GM21360 (cell line): ENCODE data around the gene SLC2A10.

ENCODE experiments used
- ATAC-seq: cut with Tn5 transposase; IDR thresholded peaks from one replicate; pipeline ENCODE4 v1.9.1; 2021; ENCODE audit warnings: mild to moderate bottlenecking, moderate library complexity; ENCODE audit not compliant: unreplicated experiment

Gene SLC2A10

GRCh38 chr20:46724343-46724959 is 15.0 kb downstream of the SLC2A10 start:
- no peak for ATAC-seq

GRCh38 chr20:46725186-46726165 is 16.0 kb downstream of the SLC2A10 start:
- ATAC-seq = no peak

DNA sequence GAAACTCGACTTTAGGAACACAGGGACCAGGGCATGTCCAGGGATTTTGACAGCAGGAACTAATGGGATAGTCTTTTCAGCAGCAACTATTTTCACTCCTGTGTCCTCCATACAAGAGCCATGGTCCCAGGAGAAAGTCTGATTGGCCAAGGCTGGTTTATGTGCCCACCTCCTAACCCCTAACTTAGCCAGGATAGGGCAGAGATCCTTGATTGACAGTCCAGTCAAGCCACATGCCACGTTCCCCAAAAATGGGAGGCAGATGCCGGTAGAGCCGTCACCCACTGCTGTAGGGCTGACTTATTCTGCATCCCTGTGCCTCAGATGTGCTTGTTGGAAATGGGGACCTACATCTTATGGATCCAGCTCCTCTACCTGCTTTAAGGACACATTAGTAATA is 22.3 kb downstream of the SLC2A10 start:
- no peak for ATAC-seq

DNA sequence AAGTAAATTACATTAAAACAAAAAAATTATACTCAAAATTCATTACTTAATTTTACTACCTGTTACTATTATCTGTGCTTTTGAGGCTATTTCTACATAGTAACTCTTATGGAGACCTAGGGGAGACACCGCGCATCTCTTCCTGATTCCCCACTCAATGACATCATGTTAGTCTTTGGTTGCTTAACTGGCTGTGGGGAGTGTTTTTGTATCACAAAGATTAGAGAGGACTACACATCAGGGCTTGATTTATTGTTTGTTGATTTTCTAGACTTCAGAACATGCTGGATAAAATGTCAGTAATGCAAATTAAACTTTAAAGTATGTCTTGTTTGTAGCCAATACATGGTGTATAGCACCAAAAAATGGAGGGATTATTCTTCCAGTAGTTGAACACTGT is 26.0 kb downstream of the SLC2A10 start:
- ATAC-seq = no peak

GRCh38 chr20:46739431-46740213 is 30.2 kb downstream of the SLC2A10 start:
- no peak for ATAC-seq

DNA sequence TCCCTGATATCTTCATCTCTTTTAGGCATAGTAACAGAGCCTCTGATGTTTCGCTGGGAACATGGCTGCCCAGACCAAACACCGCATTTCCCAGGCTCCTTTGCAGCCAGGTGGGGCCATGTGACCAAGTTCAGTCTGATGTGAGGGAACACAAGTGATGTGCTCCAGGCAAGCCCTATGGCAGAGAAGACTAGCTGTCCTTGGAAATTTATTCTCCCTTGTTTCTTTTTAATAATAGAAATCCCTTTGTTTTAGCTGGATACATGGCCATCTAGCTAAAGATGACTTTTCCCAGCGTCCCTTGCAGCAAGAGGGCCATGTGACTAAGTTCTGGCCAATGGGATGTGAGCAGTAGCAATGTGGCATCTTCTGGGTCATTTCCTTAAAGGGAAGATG is 30.8 kb downstream of the SLC2A10 start:
- ATAC-seq = no peak

- ATAC-seq = no peak
These were observed 32.6 kb downstream of the SLC2A10 start for GRCh38 chr20:46741924-46742668.

DNA sequence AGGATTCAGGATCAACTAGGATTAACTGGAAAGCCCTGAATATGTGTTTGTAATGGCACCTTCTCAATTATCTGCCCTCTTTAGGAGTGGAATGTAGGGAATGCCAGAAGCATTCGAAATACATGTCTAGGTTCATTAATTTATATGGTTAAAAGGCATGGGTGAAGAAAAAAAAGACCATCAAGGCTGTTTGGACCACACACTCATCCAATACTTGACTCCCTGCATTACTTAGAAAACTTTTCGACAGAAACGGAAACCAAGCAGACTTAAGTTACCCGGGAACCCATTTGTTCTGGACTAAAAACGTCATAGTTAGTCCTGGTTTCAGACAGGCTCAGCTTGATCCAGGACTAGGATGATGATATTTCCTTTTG is 33.2 kb downstream of the SLC2A10 start:
- ATAC-seq = no peak

DNA sequence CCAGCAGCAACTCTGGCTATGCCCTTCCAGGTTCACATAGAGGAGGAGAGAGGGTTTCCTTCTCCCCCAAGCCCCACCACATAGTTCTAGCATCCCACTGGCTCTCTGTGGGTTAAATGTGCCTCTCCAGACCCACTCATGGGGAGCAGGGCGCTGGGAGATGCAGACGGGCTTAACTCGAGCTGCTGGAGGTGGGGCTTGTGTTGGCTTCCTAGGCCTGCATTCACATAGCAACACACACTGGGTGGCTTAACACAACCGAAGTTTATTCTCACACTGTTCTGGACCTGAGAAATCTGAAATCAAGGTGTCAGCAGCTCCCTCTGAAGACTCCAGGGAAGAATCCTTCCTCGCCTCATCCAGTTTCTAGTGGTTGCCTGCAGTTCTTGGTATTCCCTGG is 33.6 kb downstream of the SLC2A10 start:
- no peak for ATAC-seq

DNA sequence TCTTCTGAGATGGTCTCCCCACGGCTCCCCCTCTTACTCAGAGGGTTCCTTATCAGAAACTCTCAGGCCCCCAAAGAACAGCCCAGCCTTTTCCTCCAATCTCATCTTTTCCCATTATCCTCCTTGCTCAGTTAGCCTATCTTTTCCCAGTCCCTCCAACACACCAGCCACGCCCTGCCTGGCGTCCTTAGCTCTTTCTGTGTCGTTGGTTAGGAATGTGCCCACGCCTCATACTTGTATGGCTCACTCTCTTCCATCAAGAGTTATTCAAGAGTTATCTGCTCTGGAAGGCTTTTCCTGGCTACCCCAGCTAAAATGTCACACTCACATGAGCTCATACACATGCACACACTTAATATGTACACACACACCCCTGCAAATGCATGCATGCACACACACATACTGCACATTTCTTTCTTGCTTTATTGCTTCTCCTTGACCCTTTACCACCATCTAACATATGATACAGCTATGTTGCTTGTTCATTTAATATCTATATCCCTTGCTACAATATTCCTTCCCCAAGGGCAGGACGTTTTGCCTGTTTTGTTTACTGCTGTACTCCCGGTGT is 37.6 kb downstream of the SLC2A10 start:
- ATAC-seq = no peak

- no peak for ATAC-seq
These were observed 39.7 kb downstream of the SLC2A10 start for GRCh38 chr20:46749147-46749546.

DNA sequence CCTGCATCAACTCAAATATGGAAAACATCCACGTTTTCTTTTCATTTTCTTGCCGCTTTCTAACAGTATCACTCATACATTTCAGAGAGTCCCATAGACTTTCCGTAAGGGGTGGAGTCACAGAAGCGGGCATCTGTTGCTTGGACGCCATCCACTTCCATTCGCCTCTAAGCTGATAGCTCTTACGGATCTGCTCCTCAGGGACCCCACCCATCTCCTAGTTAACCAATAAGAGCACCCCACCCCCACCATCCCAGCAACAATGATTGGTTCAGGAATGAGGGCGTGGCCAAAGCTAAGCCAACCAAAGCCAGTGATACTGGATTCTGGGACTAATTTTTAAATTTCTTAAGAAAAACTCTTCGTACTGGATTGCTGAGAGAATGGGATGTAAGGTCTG is 42.4 kb downstream of the SLC2A10 start:
- ATAC-seq = no peak

DNA sequence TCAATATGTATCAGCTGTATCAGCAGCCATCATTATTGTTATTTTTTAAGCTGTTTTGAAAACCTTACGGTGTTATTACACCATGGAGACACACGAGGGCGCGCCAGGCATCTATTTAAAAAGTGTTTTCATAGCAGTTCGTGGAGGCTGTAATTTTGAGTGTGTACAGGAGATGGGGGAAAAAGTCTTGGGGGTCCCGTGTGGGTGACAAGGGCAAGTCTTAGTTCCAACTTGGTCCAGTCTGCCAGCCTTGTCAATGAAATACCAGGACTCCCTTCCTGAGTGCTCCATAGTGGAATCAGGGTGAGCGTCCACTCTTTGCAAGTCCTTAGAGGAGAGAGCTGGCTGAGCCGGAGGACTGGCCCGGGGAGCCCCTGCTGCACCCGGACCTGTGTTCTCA is 43.3 kb downstream of the SLC2A10 start:
- no peak for ATAC-seq

DNA sequence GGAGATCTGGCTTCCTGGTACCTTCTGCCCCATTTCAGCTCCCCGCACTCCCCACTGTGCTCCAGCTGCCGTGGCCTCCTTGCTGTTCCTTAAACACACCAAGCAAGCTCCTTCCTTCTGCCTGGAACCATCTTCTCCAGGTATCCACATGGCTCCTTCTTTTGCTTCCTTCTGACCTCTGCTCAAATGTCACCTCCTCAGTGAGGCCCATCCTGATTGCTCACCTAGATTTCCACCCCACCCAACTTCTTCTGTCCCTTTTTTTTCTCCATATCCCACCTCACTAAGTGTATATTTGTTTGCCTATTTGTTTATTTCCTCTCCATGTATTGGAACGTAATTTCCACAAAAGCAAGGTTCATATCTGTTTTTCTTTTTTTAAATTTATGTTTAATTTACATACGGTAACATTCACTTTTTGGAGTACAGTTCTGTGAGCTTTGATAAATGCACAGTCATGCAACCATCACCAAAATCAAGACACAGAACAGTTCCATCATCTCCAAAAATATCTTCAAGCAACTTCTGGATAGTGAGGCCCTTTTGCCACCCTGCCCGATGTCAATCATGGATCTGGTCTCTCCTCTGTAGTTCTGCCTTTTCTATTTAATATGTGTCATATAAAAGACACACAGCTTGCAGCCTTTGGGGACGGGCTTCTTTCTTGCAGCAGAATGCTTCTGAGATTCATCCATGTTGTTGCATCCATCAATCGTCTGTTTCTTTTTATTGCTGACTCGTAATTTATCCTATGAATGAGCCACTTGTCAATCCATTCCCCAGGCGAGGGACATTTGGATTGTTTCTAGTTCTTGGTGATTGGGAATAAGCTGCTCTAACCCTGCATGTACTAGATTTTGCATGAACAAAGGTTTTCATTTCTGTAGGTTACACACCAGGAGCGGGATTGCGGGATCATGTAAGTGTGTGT is 46.3 kb downstream of the SLC2A10 start:
- ATAC-seq = no peak

DNA sequence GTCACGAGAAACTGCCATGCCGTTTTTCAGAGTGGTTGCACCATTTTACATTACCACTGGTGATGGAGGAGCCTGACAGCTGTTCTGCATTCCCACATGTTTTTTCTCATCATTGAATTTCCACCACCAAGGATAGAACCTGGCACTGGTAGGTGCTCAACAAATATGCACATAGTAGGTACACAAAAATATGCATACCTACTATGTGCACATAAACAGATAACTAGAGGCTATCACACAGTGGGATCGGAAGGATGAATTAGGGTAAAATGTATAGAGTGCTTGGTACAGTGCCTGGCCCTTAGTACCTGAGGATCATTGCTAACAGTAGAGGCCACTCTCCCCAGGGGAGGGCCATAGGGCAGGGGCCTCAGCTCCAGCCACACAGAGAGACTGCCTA is 47.0 kb downstream of the SLC2A10 start:
- ATAC-seq = no peak

- ATAC-seq = no peak
These were observed 47.7 kb downstream of the SLC2A10 start for GRCh38 chr20:46757135-46757534.

- ATAC-seq = no peak
These were observed 48.6 kb downstream of the SLC2A10 start for GRCh38 chr20:46757754-46758678.

DNA sequence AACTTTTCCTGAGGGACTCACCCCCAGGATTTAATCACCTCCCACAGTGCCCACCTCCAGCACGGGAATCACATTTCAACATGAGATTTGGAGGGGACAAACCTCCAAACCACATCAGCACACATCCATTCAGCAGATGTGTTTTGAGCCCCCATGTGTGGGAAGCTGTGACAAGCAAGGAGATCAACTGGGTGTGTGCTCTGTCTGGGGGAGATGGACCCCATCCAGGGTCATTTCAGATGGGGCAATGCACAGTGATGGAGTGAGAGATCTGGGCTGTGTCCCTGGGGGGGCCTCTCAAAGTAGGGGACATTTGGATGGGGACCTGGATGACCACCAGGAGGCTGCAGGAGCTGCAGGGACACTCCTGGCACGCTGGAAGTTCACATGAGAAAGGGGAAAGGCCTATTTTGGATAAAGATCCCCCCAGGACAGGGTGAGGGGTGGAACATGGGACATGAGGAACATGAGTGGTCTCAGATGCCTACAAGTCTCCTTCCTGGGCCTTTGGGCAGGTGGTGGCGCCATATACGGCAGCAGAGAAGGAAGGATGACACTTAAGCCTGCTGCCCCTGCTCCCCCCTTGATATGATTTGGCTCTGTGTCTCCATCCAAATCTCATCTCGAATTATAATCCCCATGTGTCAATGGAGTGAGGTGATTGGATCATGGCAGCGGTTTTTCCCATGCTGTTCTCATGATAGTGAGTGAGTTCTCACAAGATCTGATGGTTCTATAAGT is 49.6 kb downstream of the SLC2A10 start:
- no peak for ATAC-seq
